Measurements from ENCODE around the gene GYG2.

DNA sequence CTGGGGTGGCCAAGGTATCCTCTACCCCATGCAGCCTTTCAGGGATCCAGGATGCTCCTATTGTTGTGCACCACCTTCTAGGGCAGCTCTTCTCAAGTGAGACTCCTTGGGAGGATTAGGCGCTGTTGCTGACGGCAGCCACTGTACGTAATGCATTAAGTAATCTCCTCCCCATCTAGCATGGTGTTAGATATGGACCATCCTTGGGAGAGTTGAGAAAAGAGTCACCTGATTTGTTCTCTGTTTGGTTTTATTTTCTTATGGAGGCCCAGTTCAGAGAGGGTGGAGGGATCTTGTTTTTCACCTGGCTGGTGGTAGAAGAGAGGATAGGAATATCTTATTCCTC lies 46.4 kb downstream of the GYG2 start:
- TF ChIP-seq, protein P1, sequence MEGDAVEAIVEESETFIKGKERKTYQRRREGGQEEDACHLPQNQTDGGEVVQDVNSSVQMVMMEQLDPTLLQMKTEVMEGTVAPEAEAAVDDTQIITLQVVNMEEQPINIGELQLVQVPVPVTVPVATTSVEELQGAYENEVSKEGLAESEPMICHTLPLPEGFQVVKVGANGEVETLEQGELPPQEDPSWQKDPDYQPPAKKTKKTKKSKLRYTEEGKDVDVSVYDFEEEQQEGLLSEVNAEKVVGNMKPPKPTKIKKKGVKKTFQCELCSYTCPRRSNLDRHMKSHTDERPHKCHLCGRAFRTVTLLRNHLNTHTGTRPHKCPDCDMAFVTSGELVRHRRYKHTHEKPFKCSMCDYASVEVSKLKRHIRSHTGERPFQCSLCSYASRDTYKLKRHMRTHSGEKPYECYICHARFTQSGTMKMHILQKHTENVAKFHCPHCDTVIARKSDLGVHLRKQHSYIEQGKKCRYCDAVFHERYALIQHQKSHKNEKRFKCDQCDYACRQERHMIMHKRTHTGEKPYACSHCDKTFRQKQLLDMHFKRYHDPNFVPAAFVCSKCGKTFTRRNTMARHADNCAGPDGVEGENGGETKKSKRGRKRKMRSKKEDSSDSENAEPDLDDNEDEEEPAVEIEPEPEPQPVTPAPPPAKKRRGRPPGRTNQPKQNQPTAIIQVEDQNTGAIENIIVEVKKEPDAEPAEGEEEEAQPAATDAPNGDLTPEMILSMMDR (IDR thresholded peaks at IDR 0.05) = no peak
- no peak for TF ChIP-seq POLR2AphosphoS5 (IDR thresholded peaks at IDR 0.05)
- no peak for TF ChIP-seq POLR2A (IDR thresholded peaks at IDR 0.05)

Data from prostate gland (tissue), 2 donors.